Osteoblast (primary cell): ENCODE results near the gene CARD16. TPM values are rescaled to one million over a fixed set of nuclear protein-coding genes. Genes with fewer than 3 reads are reported as not detected.

Experiments
- DNase-seq: peaks from one replicate; pipeline ENCODE4 v3.0.0; 2011; ENCODE audit warnings: low spot score, mixed read lengths; ENCODE audit not compliant: insufficient read length; ENCODE audit errors: missing footprints
- H2AFZ ChIP-seq: 2 replicates; pipeline ENCODE4 v1.6.0; 2011; ENCODE audit warnings: mild to moderate bottlenecking, low read length
- H3K27ac ChIP-seq: 2 replicates; pipeline ENCODE4 v1.5.1; 2011; ENCODE audit warnings: mild to moderate bottlenecking, low read depth, low read length, moderate library complexity
- H3K27me3 ChIP-seq: 2 replicates; pipeline ENCODE4 v1.6.0; 2012; ENCODE audit warnings: mild to moderate bottlenecking, control low read depth, inconsistent platforms, low read length, moderate library complexity; ENCODE audit not compliant: insufficient read depth
- H3K36me3 ChIP-seq: 2 replicates; pipeline ENCODE4 v1.5.1; 2011; ENCODE audit warnings: mild to moderate bottlenecking, low read length, control low read depth, moderate library complexity; ENCODE audit not compliant: insufficient read depth
- H3K4me1 ChIP-seq: 2 replicates; pipeline ENCODE4 v1.5.1; 2011; ENCODE audit warnings: mild to moderate bottlenecking, low read length, control low read depth, moderate library complexity; ENCODE audit not compliant: insufficient read depth
- H3K4me2 ChIP-seq: 2 replicates; pipeline ENCODE4 v1.6.0; 2011; ENCODE audit warnings: mild to moderate bottlenecking, low read length; ENCODE audit not compliant: insufficient read depth
- H3K4me3 ChIP-seq: fragments of 200-600 bp; sonication (generic); 3 replicates; pipeline ENCODE4 v1.5.1; 2012; ENCODE audit warnings: mild to moderate bottlenecking, low read length, inconsistent platforms; ENCODE audit not compliant: insufficient read depth
- H3K79me2 ChIP-seq: 2 replicates; pipeline ENCODE4 v1.6.0; 2012; ENCODE audit warnings: mild to moderate bottlenecking, low read length, control low read depth, inconsistent platforms; ENCODE audit not compliant: insufficient read depth
- H3K9me3 ChIP-seq: 2 replicates; pipeline ENCODE4 v1.5.1; 2011; ENCODE audit warnings: low read depth, low read length, control low read depth
- H4K20me1 ChIP-seq: 2 replicates; pipeline ENCODE4 v1.6.0; 2012; ENCODE audit warnings: mild to moderate bottlenecking, low read length, control low read depth; ENCODE audit not compliant: insufficient read depth
- total RNA-seq: library from RNA; depleted of rRNA; stranded (reverse); fragments of >200 nt; gene quantifications from 2 replicates; pipeline ENCODE4 v1.2.3, GENCODE V29; 2012
- TF ChIP-seq, protein P1 (sequence below): IDR thresholded peaks from 2 replicates; pipeline ENCODE4 v1.5.1; 2011; ENCODE audit warnings: mild to moderate bottlenecking, low read depth, low read length, moderate library complexity; ENCODE audit errors: extremely low read depth

The CARD16 gene
- total RNA-seq, 1 donor, result 2.9 TPM

DNA sequence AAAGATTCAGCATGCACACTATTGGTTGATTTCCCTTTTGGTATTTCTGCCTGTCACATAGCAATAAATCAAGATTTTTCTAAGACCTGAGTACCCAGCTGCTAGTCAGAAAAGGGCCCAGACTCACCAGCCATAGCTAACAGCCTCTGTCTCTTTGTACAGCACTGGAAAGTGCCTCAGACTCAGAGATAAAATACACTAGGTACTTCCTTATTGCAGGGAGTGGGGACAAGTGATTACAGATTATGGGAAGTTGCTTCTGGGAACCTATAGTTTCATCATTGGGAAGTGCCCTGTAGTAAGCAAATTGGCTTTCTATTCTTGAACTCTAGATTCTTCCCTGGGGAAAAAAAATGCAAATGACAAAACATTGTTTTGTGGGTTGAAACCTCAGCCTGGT is 22.1 kb downstream of the CARD16 start, which contains the start of gene CASP5:
Gene CASP5 (minus strand): TSS at position 166 of the 400 bp plus-strand sequence. CDS start 32 bp downstream, at position 134.
- no peak for DNase-seq
- no peak within 1 kb of the TSS for H3K4me2 ChIP-seq
- H2AFZ ChIP-seq, result no peak within 1 kb of the TSS
- H3K27me3 ChIP-seq, result no peaks in the 10 kb centered on the region
- no peaks in the 10 kb centered on the region for H4K20me1 ChIP-seq
- TF ChIP-seq, protein P1, sequence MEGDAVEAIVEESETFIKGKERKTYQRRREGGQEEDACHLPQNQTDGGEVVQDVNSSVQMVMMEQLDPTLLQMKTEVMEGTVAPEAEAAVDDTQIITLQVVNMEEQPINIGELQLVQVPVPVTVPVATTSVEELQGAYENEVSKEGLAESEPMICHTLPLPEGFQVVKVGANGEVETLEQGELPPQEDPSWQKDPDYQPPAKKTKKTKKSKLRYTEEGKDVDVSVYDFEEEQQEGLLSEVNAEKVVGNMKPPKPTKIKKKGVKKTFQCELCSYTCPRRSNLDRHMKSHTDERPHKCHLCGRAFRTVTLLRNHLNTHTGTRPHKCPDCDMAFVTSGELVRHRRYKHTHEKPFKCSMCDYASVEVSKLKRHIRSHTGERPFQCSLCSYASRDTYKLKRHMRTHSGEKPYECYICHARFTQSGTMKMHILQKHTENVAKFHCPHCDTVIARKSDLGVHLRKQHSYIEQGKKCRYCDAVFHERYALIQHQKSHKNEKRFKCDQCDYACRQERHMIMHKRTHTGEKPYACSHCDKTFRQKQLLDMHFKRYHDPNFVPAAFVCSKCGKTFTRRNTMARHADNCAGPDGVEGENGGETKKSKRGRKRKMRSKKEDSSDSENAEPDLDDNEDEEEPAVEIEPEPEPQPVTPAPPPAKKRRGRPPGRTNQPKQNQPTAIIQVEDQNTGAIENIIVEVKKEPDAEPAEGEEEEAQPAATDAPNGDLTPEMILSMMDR, result no peak
- no peaks in the 10 kb centered on the region for H3K36me3 ChIP-seq
- no peaks in the 10 kb centered on the region for H3K79me2 ChIP-seq
- no peaks in the 10 kb centered on the region for H3K9me3 ChIP-seq
- H3K27ac ChIP-seq, result no peak within 1 kb of the TSS
- no peak within 1 kb of the TSS for H3K4me3 ChIP-seq
- H3K4me1 ChIP-seq, result no peaks in the 10 kb centered on the region

DNA sequence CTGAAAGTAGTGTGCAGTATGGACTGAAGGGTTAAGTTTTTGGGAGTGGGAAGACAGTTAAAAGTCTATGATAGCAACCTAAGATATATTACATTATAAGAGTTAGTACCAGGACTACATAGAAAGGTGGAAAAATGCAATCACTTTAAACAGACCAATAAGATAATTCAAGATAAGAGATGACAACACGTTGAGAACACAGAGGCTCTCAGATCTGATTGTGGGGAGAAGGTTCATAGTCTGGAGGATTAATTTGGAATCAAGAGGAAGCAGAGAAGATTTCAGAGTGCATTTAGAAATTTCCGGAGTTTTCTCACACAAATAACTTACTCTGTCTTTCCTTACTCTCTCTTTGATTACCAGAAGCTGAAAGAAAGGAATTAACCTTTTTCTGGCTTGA is 22.6 kb downstream of the CARD16 start:
- Histone ChIP-seq H3K27me3 (no peaks in the 10 kb centered on the region), H3K9me3 (no peaks in the 10 kb centered on the region), H3K36me3 (no peaks in the 10 kb centered on the region), H4K20me1 (no peaks in the 10 kb centered on the region), H3K27ac (no peak overlapping the region), H2AFZ (no peak overlapping the region), H3K4me2 (no peak overlapping the region), H3K79me2 (no peaks in the 10 kb centered on the region), H3K4me1 (no peaks in the 10 kb centered on the region), H3K4me3 (no peak overlapping the region)
- no peak for DNase-seq
- TF ChIP-seq, protein P1, result no peak

DNA sequence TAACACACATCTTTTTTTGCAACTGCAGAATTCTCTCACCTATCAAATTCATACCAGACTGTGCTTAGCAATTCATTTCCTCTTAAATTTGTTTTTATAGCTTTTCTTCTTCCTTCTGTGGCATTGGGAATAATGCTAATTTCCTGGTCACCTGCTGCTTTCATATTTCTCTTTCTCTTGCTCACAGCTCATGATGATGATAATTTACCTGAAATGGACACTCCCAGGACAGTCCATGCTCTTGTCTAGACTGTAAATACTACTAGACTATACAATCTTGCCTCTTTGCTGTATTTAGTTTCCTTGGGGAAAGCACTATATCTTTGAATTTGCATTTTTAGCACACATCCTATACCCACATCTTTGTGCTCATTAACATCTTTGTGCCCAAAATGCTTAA is 37.7 kb downstream of the CARD16 start:
- no peak overlapping the region for H3K4me2 ChIP-seq
- H3K4me1 ChIP-seq, result no peaks in the 10 kb centered on the region
- no peaks in the 10 kb centered on the region for H3K79me2 ChIP-seq
- H4K20me1 ChIP-seq, result no peaks in the 10 kb centered on the region
- no peak overlapping the region for H2AFZ ChIP-seq
- TF ChIP-seq, protein P1, result no peak
- no peaks in the 10 kb centered on the region for H3K9me3 ChIP-seq
- no peak overlapping the region for H3K27ac ChIP-seq
- DNase-seq, result no peak
- H3K4me3 ChIP-seq, result no peak overlapping the region
- no peaks in the 10 kb centered on the region for H3K27me3 ChIP-seq
- H3K36me3 ChIP-seq, result no peaks in the 10 kb centered on the region

DNA sequence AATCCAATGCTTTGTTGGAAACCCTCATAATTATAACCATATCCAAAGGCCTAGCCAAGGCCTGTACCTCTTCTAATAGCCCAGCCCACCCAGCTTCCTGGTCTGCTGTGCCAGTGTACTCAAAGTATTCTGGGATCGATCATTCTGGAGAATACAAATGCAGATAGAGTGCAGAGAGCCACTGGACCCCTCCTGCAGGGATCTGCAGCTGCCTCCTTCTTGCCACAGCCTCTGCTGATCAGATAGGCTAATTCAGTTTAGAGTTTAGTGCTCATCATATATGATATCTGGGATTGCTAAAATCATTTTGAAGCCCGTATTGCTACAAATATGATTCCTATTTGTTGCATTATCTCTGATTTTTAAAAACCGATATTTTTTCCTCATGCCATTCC is 39.7 kb downstream of the CARD16 start:
- no peaks in the 10 kb centered on the region for H4K20me1 ChIP-seq
- H2AFZ ChIP-seq, result no peak overlapping the region
- no peaks in the 10 kb centered on the region for H3K4me1 ChIP-seq
- no peak overlapping the region for H3K27ac ChIP-seq
- no peaks in the 10 kb centered on the region for H3K79me2 ChIP-seq
- TF ChIP-seq, protein P1, result no peak
- no peak for DNase-seq
- no peaks in the 10 kb centered on the region for H3K27me3 ChIP-seq
- no peaks in the 10 kb centered on the region for H3K9me3 ChIP-seq
- no peak overlapping the region for H3K4me3 ChIP-seq
- no peak overlapping the region for H3K4me2 ChIP-seq
- H3K36me3 ChIP-seq, result no peaks in the 10 kb centered on the region
